Activated T-cell treated with anti-CD3 and anti-CD28 coated beads, Interleukin-2, amount 50 U/mL, for 72 hours (primary cell): ENCODE measurements around the gene FBLN7. TPM values are rescaled to one million over a fixed set of nuclear protein-coding genes. Genes with fewer than 3 reads are reported as not detected.
"Not testable (repeated sequence)": the region's sequence is repeated elsewhere in the genome, so short reads cannot be mapped to it uniquely, and the experiment has no call there.

Experiments
- ATAC-seq, 2 donors: fragments of 150-1000 bp; cut with Tn5 transposase; replicated peaks in 1 of 2; 2 replicates each; pipeline ENCODE4 v1.10.0; 2021; ENCODE audit warnings: moderate library complexity in 2 of 2, mild to moderate bottlenecking in 1 of 2
- DNase-seq, 2 donors: peaks; one replicate each; pipeline ENCODE4 v3.0.0; 2021 to 2022; ENCODE audit warnings: mixed read lengths in 1 of 2
- H3K27ac Mint-ChIP-seq: one replicate; pipeline ENCODE4 v1.8.0; 2022; ENCODE audit warnings: mild to moderate bottlenecking, moderate library complexity, mixed read lengths
- H3K27me3 Mint-ChIP-seq: one replicate; pipeline ENCODE4 v1.8.0; 2022; ENCODE audit warnings: low read depth, mixed read lengths
- H3K36me3 Mint-ChIP-seq, 2 donors: one replicate each; pipeline ENCODE4 v1.8.0; 2022; ENCODE audit warnings: mixed read lengths in 2 of 2, mild to moderate bottlenecking in 1 of 2; ENCODE audit not compliant: insufficient read depth in 2 of 2
- H3K4me1 Mint-ChIP-seq: one replicate; pipeline ENCODE4 v1.8.0; 2022; ENCODE audit warnings: low read depth, mixed read lengths
- H3K4me3 Mint-ChIP-seq, 2 donors: one replicate each; pipeline ENCODE4 v1.8.0; 2022; ENCODE audit warnings: mild to moderate bottlenecking in 2 of 2, mixed read lengths in 2 of 2, moderate library complexity in 2 of 2
- H3K9me3 Mint-ChIP-seq, 2 donors: one replicate each; pipeline ENCODE4 v1.8.0; 2022; ENCODE audit warnings: mixed read lengths in 2 of 2
- total RNA-seq, 2 donors: library from RNA; stranded (reverse); gene quantifications; one replicate each; pipeline ENCODE4 v1.2.3, GENCODE V29; 2022

FBLN7 gene
- total RNA-seq, 2 donors from 2014 or later: 22.3 to 30.6 TPM

GRCh38 chr2:112129060-112129459, 9.1 kb upstream of the FBLN7 start:
- peaks cover 5% of the 10 kb centered on the region for H3K4me1 Mint-ChIP-seq
- no peaks in the 10 kb centered on the region for H3K27me3 Mint-ChIP-seq
- no peak overlapping the region for H3K27ac Mint-ChIP-seq
- peaks cover 10 to 12% of the 10 kb centered on the region in 2 donors for H3K9me3 Mint-ChIP-seq
- DNase-seq: no peak
- H3K4me3 Mint-ChIP-seq: no peak overlapping the region
- ATAC-seq: no peak
- peaks cover 5 to 20% of the 10 kb centered on the region in 2 donors for H3K36me3 Mint-ChIP-seq

GRCh38 chr2:112133344-112133743, 4.8 kb upstream of the FBLN7 start:
- H3K4me1 Mint-ChIP-seq: peaks cover 5% of the 10 kb centered on the region
- peaks cover 3 to 6% of the 10 kb centered on the region in 2 donors for H3K36me3 Mint-ChIP-seq
- DNase-seq: no peak

DNA sequence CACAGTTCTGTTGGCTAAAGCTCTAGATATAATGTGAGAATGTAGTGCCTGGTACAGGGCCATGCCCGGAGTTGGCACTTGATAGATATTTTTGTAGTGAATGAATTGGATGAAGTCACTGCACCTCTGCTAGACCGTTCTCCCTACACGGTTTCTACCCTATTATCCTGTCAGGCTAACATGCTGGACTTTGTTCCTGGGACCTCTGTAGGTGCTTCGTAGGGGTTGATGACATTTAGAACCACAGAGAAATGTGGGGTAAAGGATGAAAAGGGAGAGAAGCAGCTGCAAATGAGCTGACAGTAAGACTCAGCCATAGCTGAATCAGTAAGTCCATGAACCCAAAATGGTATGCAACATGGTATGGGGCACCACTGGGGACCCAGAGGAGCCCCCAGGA, 4.1 kb upstream of the FBLN7 start:
- Mint-ChIP-seq H3K9me3 (peaks cover 3 to 4% of the 10 kb centered on the region in 2 donors), H3K4me1 (peaks cover 5% of the 10 kb centered on the region), H3K27me3 (peaks cover 15% of the 10 kb centered on the region), H3K36me3 (peaks cover 3 to 5% of the 10 kb centered on the region in 2 donors), H3K4me3 (no peak overlapping the region), H3K27ac (no peak overlapping the region)
- DNase-seq (no peak), ATAC-seq (no peak)

More at GRCh38 chr2:112133344-112133743, 4.8 kb upstream of the FBLN7 start:
- peaks cover 4% of the 10 kb centered on the region in 2 donors for H3K9me3 Mint-ChIP-seq
- no peak for ATAC-seq
- no peak overlapping the region for H3K27ac Mint-ChIP-seq
- H3K27me3 Mint-ChIP-seq: peaks cover 15% of the 10 kb centered on the region
- H3K4me3 Mint-ChIP-seq: no peak overlapping the region

DNA sequence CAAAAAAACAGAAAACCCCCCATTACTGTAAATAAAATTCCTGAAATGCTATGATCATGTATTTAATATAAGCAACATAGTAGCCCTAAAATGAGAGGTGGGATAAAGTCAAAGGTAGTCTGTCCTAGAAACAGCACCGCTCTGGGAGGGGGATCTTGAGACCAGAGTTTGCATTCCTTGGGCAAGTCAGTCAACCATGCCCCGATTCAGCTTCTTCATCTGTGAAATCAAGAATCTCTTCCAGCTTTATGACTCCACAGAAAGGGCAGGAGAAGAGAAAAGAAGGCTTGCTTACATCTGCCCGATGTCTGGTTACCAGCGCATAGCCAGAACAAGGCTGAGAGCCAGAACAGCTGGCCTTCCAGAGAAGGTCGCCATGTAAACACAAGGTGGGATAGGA, 2.1 kb upstream of the FBLN7 start:
- Mint-ChIP-seq H3K27me3 (peaks cover 23% of the 10 kb centered on the region), H3K36me3 (peaks cover 3 to 5% of the 10 kb centered on the region in 2 donors), H3K9me3 (peaks cover 3 to 4% of the 10 kb centered on the region in 2 donors), H3K27ac (no peak overlapping the region), H3K4me3 (no peak overlapping the region), H3K4me1 (peaks cover 5% of the 10 kb centered on the region)
- DNase-seq (no peak), ATAC-seq (no peak)

DNA sequence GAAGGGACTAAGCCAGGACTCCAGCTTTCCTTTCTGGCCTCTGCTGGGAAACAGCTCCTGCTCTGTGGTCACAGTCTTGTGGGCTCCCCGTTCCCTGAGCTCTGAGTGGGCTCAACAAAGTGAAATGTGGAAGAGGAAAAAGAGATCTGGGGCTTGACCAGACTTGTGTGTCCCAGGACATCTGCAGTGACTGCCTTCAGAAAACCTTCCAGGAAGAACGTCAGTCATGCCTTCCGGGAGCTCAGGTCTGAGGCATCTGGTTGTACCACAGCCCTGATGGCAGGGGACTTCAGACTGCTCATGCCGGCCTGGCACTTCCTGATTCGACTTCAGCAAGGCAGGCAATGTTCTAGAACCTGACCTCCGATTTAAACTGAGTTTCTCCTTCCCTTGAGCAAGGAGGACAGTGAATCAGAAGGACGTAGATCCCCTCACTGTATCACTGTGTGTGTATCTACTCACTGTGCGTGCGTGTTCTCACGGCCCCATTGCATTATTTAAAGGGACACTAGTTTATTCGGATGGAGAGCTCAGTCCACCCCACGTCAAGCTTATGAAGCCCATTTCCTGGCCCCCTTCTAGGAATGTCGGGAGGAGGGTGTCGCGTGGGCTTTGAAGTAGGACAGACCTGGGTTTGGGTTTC, 548 bp upstream of the FBLN7 start:
- DNase-seq (no peak), ATAC-seq (peak; percentile 68 to 71)
- peaks cover 23% of the 10 kb centered on the region for H3K27me3 Mint-ChIP-seq
- H3K9me3 Mint-ChIP-seq: peaks cover 0 to 2% of the 10 kb centered on the region in 2 donors
- H3K4me3 Mint-ChIP-seq: peak overlapping the region; percentile 64 to 72
- H3K4me1 Mint-ChIP-seq: peaks cover 2% of the 10 kb centered on the region
- H3K27ac Mint-ChIP-seq: no peak overlapping the region
- H3K36me3 Mint-ChIP-seq: peaks cover 1 to 4% of the 10 kb centered on the region in 2 donors

- not testable (repeated sequence) for H3K27ac Mint-ChIP-seq, H3K9me3 Mint-ChIP-seq, DNase-seq, H3K4me1 Mint-ChIP-seq, H3K36me3 Mint-ChIP-seq, H3K4me3 Mint-ChIP-seq, ATAC-seq
- H3K27me3 Mint-ChIP-seq: peaks cover 23% of the 10 kb centered on the region
These were observed 939 bp downstream of the FBLN7 start for GRCh38 chr2:112139033-112139614.

DNA sequence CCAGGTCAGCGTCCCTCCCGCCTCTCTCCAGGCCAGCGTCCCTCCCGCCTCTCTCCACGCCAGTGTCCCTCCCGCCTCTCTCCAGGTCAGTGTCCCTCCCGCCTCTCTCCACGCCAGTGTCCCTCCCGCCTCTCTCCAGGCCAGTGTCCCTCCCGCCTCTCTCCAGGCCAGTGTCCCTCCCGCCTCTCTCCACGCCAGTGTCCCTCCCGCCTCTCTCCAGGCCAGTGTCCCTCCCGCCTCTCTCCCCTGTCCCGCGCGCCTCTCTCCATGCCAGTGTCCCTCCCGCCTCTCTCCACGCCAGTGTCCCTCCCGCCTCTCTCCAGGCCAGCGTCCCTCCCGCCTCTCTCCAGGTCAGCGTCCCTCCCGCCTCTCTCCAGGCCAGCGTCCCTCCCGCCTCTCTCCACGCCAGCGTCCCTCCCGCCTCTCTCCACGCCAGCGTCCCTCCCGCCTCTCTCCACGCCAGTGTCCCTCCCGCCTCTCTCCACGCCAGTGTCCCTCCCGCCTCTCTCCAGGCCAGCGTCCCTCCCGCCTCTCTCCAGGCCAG, 1.5 kb downstream of the FBLN7 start:
- H3K27ac Mint-ChIP-seq, H3K9me3 Mint-ChIP-seq, H3K36me3 Mint-ChIP-seq, DNase-seq, H3K4me1 Mint-ChIP-seq, H3K4me3 Mint-ChIP-seq, ATAC-seq: not testable (repeated sequence)
- H3K27me3 Mint-ChIP-seq: peaks cover 23% of the 10 kb centered on the region

DNA sequence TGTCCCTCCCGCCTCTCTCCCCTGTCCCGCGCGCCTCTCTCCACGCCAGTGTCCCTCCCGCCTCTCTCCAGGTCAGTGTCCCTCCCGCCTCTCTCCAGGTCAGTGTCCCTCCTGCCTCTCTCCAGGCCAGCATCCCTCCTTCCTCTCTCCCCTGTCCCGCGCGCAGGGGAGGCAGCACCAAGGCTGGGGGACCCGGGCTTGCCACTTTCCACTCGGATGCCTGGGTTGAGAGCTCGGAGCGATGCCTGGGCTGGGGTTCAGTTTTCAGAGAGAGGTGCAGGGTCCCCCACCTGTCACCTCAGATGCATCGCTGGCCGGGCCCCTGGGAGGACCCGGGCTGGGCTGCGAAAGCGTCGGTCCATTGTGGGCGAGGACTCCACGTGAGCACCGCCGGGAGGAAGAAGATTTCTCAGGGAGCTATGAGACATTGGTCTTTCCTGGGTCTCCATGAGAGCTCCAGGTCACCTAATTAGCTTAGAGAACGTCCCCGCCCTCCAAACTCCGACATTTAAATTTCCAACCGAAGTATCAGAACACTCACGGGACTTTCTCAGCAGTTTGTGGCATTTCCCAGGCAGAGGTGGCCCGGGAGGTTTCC, 2.1 kb downstream of the FBLN7 start:
- no peak for DNase-seq
- Mint-ChIP-seq H3K4me3 (peak overlapping the region in 1 of 2 donors; percentile 29), H3K27me3 (peaks cover 23% of the 10 kb centered on the region), H3K36me3 (no peaks in the 10 kb centered on the region), H3K9me3 (no peaks in the 10 kb centered on the region), H3K4me1 (no peaks in the 10 kb centered on the region), H3K27ac (no peak overlapping the region)
- no peak for ATAC-seq

DNA sequence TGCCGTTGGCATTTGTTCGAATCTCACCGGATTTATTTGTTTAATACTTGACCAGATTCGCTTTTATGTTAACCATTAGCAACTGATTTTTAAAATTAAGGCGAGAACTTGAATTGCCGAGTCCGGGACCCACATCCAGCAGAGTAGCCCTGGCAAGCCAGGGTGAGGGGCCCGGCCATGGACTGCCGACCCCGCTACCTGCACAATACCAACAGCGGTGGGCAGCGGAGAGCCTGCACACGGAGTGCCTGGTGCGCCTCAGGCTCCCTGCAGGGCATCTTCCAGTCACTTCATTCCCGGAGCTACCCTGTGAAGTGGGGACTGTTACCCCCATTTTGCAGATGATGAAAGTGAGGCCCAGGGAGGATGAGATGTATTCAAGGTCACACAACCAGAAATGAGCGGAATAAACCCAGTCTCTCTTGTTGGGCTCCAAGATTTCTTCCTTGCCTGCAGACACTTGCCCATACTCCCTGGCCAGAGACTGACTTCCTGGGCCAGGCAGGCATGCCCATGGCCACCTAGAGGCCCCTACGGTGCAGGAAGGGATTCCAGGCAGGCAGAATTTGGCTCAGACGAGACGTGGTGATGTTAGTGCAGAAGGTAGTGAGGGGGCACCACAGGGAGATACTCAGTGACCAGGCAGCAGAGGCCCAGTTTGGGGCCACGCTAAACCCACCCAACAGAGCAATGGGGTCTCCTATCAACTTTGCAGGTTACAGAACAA, 2.9 kb downstream of the FBLN7 start:
- Mint-ChIP-seq H3K4me3 (no peak overlapping the region), H3K27me3 (peaks cover 22% of the 10 kb centered on the region), H3K27ac (no peak overlapping the region), H3K36me3 (no peaks in the 10 kb centered on the region), H3K4me1 (no peaks in the 10 kb centered on the region), H3K9me3 (no peaks in the 10 kb centered on the region)
- ATAC-seq (no peak), DNase-seq (no peak)

- Mint-ChIP-seq H3K4me3 (no peak overlapping the region), H3K36me3 (no peaks in the 10 kb centered on the region), H3K4me1 (no peaks in the 10 kb centered on the region), H3K27ac (no peak overlapping the region), H3K9me3 (no peaks in the 10 kb centered on the region), H3K27me3 (peaks cover 16% of the 10 kb centered on the region)
- ATAC-seq: no peak
- no peak for DNase-seq
These were observed 3.4 kb downstream of the FBLN7 start for GRCh38 chr2:112141626-112142007.

DNA sequence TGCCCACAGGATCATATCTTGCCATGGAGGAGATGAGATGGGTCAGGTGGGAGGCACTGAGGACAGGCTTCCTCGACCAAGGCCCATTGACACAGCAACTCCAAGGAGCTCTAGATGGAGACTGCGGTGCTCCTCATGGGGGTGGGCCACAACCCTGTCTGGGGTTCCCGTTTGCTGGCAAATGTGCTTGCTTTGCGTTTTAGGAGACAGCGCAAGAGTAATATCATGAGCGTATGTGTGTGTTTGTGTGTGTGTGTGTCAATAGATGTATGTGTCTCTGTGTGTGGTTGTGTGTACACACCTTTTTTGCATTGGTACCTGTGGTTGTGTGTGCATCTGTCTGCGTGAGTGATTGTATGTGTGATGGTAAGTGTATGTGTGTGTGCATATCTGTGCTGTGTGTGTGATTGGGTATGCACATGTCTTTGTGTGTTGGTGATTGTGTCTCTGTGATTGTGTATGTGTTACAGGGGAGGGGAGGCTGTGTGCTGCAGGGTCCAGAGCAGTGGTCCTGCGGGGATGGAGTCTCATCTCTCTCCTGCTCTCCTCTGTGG, 4.4 kb downstream of the FBLN7 start:
- Mint-ChIP-seq H3K36me3 (no peaks in the 10 kb centered on the region), H3K9me3 (no peaks in the 10 kb centered on the region), H3K4me3 (no peak overlapping the region), H3K27ac (no peak overlapping the region), H3K27me3 (peaks cover 10% of the 10 kb centered on the region), H3K4me1 (no peaks in the 10 kb centered on the region)
- ATAC-seq (no peak), DNase-seq (no peak)

- Mint-ChIP-seq H3K27me3 (peaks cover 8% of the 10 kb centered on the region), H3K4me3 (no peak overlapping the region), H3K4me1 (no peaks in the 10 kb centered on the region), H3K36me3 (no peaks in the 10 kb centered on the region), H3K27ac (no peak overlapping the region), H3K9me3 (no peaks in the 10 kb centered on the region)
- ATAC-seq (no peak), DNase-seq (no peak)
These were observed 5.0 kb downstream of the FBLN7 start for GRCh38 chr2:112143150-112143549.

GRCh38 chr2:112144966-112145365, 6.8 kb downstream of the FBLN7 start:
- H3K9me3 Mint-ChIP-seq: no peaks in the 10 kb centered on the region
- H3K4me3 Mint-ChIP-seq: no peak overlapping the region
- ATAC-seq: no peak
- peaks cover 8% of the 10 kb centered on the region for H3K27me3 Mint-ChIP-seq
- H3K27ac Mint-ChIP-seq: no peak overlapping the region
- DNase-seq: no peak
- no peaks in the 10 kb centered on the region for H3K4me1 Mint-ChIP-seq
- H3K36me3 Mint-ChIP-seq: no peaks in the 10 kb centered on the region
